ENCODE measurements around the gene WDR37. TPM values are rescaled to one million over a fixed set of nuclear protein-coding genes. Genes with fewer than 3 reads are reported as not detected.

WDR37 gene
- total and polyA plus RNA-seq, 9 of the 15 experiments (the other 6 are each of a cell fraction or from before 2014, with no cell fraction given): 2.3 to 11.6 (median 6.7) TPM

DNA sequence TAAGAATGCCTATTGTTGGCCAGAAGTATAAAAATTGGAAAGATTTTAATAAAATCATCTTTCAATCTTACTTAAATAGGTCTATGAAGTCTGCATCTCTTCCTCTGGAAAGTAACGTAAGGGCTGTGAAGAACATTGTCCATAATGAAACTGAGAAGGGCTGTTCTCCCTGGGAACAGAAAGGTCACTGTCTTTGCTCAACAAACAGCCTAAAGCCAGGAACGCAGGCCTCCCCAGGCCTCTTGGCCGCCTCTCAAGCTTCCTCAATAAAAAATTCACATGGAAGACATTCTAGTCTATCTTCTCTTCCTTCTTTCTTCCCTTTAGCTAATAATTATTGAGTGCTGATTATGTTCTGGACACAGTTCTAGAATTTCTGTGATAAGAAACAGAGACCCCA is 21.4 kb upstream of the WDR37 start (continued):
- TF ChIP-seq, protein P1, sequence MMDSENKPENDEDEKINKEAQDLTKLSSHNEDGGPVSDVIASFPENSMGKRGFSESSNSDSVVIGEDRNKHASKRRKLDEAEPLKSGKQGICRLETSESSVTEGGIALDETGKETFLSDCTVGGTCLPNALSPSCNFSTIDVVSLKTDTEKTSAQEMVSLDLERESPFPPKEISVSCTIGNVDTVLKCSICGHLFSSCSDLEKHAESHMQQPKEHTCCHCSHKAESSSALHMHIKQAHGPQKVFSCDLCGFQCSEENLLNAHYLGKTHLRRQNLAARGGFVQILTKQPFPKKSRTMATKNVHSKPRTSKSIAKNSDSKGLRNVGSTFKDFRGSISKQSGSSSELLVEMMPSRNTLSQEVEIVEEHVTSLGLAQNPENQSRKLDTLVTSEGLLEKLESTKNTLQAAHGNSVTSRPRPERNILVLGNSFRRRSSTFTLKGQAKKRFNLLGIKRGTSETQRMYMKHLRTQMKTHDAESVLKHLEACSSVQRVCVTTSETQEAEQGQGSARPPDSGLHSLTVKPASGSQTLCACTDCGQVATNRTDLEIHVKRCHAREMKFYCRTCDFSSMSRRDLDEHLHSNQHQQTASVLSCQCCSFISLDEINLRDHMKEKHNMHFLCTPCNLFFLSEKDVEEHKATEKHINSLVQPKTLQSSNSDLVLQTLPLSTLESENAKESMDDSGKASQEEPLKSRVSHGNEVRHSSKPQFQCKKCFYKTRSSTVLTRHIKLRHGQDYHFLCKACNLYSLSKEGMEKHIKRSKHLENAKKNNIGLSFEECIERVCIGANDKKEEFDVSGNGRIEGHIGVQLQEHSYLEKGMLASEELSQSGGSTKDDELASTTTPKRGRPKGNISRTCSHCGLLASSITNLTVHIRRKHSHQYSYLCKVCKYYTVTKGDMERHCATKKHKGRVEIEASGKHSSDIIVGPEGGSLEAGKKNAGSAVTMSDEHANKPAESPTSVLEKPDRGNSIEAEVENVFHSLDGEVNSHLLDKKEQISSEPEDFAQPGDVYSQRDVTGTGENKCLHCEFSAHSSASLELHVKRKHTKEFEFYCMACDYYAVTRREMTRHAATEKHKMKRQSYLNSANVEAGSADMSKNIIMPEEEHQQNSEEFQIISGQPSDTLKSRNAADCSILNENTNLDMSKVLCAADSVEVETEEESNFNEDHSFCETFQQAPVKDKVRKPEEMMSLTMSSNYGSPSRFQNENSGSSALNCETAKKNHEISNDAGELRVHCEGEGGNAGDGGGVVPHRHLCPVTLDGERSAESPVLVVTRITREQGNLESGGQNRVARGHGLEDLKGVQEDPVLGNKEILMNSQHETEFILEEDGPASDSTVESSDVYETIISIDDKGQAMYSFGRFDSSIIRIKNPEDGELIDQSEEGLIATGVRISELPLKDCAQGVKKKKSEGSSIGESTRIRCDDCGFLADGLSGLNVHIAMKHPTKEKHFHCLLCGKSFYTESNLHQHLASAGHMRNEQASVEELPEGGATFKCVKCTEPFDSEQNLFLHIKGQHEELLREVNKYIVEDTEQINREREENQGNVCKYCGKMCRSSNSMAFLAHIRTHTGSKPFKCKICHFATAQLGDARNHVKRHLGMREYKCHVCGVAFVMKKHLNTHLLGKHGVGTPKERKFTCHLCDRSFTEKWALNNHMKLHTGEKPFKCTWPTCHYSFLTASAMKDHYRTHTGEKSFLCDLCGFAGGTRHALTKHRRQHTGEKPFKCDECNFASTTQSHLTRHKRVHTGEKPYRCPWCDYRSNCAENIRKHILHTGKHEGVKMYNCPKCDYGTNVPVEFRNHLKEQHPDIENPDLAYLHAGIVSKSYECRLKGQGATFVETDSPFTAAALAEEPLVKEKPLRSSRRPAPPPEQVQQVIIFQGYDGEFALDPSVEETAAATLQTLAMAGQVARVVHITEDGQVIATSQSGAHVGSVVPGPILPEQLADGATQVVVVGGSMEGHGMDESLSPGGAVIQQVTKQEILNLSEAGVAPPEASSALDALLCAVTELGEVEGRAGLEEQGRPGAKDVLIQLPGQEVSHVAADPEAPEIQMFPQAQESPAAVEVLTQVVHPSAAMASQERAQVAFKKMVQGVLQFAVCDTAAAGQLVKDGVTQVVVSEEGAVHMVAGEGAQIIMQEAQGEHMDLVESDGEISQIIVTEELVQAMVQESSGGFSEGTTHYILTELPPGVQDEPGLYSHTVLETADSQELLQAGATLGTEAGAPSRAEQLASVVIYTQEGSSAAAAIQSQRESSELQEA (IDR thresholded peaks at IDR 0.05; ENCODE audit: low read depth): no peak
- TF ChIP-seq NR3C1 (CRISPR knock-in tag; IDR thresholded peaks at IDR 0.05) (no peak), CREB3 (tag; conservative IDR thresholded peaks at IDR 0.05; ENCODE audit: low read depth) (no peak), ZNF717 (CRISPR knock-in tag; IDR thresholded peaks at IDR 0.05) (no peak), SREBF1 (IDR thresholded peaks at IDR 0.05; ENCODE audit: borderline replicate concordance, low read depth, low read length) (no peak)

Measured in K562 (cell line).